Measurements from ENCODE around the gene EMB. TPM values are rescaled to one million over a fixed set of nuclear protein-coding genes. Genes with fewer than 3 reads are reported as not detected.
"Not testable (repeated sequence)": the region's sequence is repeated elsewhere in the genome, so short reads cannot be mapped to it uniquely, and the experiment has no call there.

EMB gene
- total and polyA plus RNA-seq, 2 experiments from 2014 or later = 0.22 TPM; not detected in 1

DNA sequence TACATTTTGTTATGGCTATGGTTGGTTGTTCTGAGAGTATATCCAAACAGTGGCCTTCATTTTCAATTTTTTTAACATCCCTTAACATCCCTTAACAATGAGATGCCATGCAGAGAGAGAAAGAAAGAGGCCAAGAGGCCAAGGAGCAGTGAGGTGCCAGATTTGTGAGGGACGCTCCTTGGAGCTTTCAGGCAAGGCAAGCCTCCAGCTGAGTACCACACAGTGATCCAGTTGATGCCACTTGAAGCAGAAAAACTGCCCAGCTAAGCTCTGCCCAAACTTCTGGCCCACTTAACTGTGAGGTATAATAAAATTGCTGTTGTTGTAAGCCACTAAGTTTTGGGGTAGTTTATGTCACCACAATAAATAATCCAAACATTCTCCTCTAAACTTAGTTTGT, 22.6 kb upstream of the EMB start:
- no peaks in the 10 kb centered on the region for H3K27me3 ChIP-seq (replicated peaks; ENCODE audit: insufficient read depth)
- no peak overlapping the region for H3K4me2 ChIP-seq (ENCODE audit: unreplicated experiment)
- H3K79me2 ChIP-seq (ENCODE audit: insufficient read depth) = no peaks in the 10 kb centered on the region
- no peaks in the 10 kb centered on the region for H3F3A ChIP-seq (ENCODE audit: insufficient read depth)
- no peak overlapping the region for H3K27ac ChIP-seq
- H3K9ac ChIP-seq = no peak overlapping the region
- H3K4me3 ChIP-seq = no peak overlapping the region
- TF ChIP-seq EZH2phosphoT487 (IDR thresholded peaks at IDR 0.05; ENCODE audit: insufficient read depth, low read depth) = no peak
- TF ChIP-seq EZH2 (IDR thresholded peaks at IDR 0.05; ENCODE audit: insufficient read depth, poor library complexity, severe bottlenecking) = no peak
- no peaks in the 10 kb centered on the region for H3K36me3 ChIP-seq (ENCODE audit: low read depth)
- in situ Hi-C loops (cut with MboI) = no loop called here
- H4K20me1 ChIP-seq (ENCODE audit: insufficient read depth) = no peaks in the 10 kb centered on the region
- H3K4me1 ChIP-seq (ENCODE audit: insufficient read depth) = no peaks in the 10 kb centered on the region
- H3K9me3 ChIP-seq (ENCODE audit: low read depth) = no peaks in the 10 kb centered on the region
- 9 to 47% methylated on average over 1 of the region's 1 CpG for WGBS, 2 experiments (ENCODE audit: low coverage in 1 of 2, low lambda C conversion rate in 2 of 2, missing lambda C conversion rate in 2 of 2)
- H3K9me2 ChIP-seq (ENCODE audit: insufficient read depth) = no peaks in the 10 kb centered on the region
- DNase-seq = no peak
- no peak overlapping the region for H2AFZ ChIP-seq

DNA sequence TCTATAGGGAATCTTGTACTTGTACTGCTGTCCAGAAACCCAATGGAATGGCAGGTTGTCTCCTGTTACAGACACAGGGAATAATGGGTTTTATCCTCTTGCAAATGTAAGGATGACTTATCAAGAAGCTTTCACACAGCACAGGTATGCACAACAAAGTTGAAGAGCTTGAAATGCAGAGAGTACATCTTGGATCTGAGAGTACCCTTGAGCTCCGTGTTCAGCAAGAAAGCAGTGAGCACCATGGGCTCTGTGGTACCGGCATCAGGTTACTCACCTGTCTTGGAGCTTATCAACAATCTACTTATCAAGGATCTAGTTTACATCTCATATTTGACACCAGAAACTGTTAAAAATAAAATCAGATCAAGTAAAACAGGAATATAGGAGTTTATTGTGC, 22.0 kb upstream of the EMB start:
- H3F3A ChIP-seq (ENCODE audit: insufficient read depth) = no peaks in the 10 kb centered on the region
- no peak overlapping the region for H3K27ac ChIP-seq
- no peaks in the 10 kb centered on the region for H3K9me3 ChIP-seq (ENCODE audit: low read depth)
- H3K27me3 ChIP-seq (replicated peaks; ENCODE audit: insufficient read depth) = no peaks in the 10 kb centered on the region
- no peaks in the 10 kb centered on the region for H3K79me2 ChIP-seq (ENCODE audit: insufficient read depth)
- H3K4me1 ChIP-seq (ENCODE audit: insufficient read depth) = no peaks in the 10 kb centered on the region
- no peak for DNase-seq
- no peak overlapping the region for H3K9ac ChIP-seq
- 42 to 44% methylated on average over 2 of the region's 2 CpGs for WGBS, 2 experiments (ENCODE audit: low coverage in 1 of 2, low lambda C conversion rate in 2 of 2, missing lambda C conversion rate in 2 of 2)
- H4K20me1 ChIP-seq (ENCODE audit: insufficient read depth) = no peaks in the 10 kb centered on the region
- no peak overlapping the region for H3K4me3 ChIP-seq
- H3K4me2 ChIP-seq (ENCODE audit: unreplicated experiment) = no peak overlapping the region
- no peaks in the 10 kb centered on the region for H3K9me2 ChIP-seq (ENCODE audit: insufficient read depth)
- TF ChIP-seq EZH2 (IDR thresholded peaks at IDR 0.05; ENCODE audit: insufficient read depth, poor library complexity, severe bottlenecking) (no peak), EZH2phosphoT487 (IDR thresholded peaks at IDR 0.05; ENCODE audit: insufficient read depth, low read depth) (no peak)
- no peak overlapping the region for H2AFZ ChIP-seq
- H3K36me3 ChIP-seq (ENCODE audit: low read depth) = no peaks in the 10 kb centered on the region
- in situ Hi-C loops (cut with MboI) = no loop called here

GRCh38 chr5:50462579-50462978, 21.5 kb upstream of the EMB start:
- DNase-seq; H3K27me3 ChIP-seq (replicated peaks; ENCODE audit: insufficient read depth); H3K27ac ChIP-seq; H3K9me2 ChIP-seq (ENCODE audit: insufficient read depth); H3K4me3 ChIP-seq; H4K20me1 ChIP-seq (ENCODE audit: insufficient read depth); H3F3A ChIP-seq (ENCODE audit: insufficient read depth); in situ Hi-C loops (cut with MboI); H3K36me3 ChIP-seq (ENCODE audit: low read depth); H3K79me2 ChIP-seq (ENCODE audit: insufficient read depth); H3K9ac ChIP-seq; H3K4me1 ChIP-seq (ENCODE audit: insufficient read depth); H3K4me2 ChIP-seq (ENCODE audit: unreplicated experiment); H2AFZ ChIP-seq; H3K9me3 ChIP-seq (ENCODE audit: low read depth): not testable (repeated sequence)
- WGBS, 2 experiments (ENCODE audit: low coverage in 1 of 2, low lambda C conversion rate in 2 of 2, missing lambda C conversion rate in 2 of 2) = 0 to 11% methylated on average over 1 of the region's 1 CpG

DNA sequence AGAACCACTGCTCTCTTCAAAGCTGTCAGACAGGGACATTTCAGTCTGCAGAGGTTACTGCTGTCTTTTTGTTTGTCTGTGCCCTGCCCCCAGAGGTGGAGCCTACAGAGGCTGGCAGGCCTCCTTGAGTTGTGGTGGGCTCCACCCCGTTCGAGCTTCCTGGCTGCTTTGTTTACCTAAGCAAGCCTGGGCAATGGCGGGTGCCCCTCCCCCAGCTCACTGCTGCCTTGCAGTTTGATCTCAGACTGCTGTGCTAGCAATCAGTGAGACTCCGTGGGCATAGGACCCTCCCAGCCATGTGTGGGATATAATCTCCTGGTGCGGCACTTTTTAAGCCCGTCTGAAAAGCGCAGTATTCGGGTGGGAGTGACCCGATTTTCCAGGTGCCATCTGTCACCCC, 17.3 kb upstream of the EMB start:
- H3K27ac ChIP-seq; H3K79me2 ChIP-seq (ENCODE audit: insufficient read depth); H3K4me3 ChIP-seq; DNase-seq; H3K4me2 ChIP-seq (ENCODE audit: unreplicated experiment); H3K9ac ChIP-seq; in situ Hi-C loops (cut with MboI); H3K4me1 ChIP-seq (ENCODE audit: insufficient read depth); H4K20me1 ChIP-seq (ENCODE audit: insufficient read depth); H3K9me3 ChIP-seq (ENCODE audit: low read depth); H3K27me3 ChIP-seq (replicated peaks; ENCODE audit: insufficient read depth); H3K36me3 ChIP-seq (ENCODE audit: low read depth); H2AFZ ChIP-seq; H3K9me2 ChIP-seq (ENCODE audit: insufficient read depth); H3F3A ChIP-seq (ENCODE audit: insufficient read depth): not testable (repeated sequence)
- WGBS, 2 experiments (ENCODE audit: low coverage in 1 of 2, low lambda C conversion rate in 2 of 2, missing lambda C conversion rate in 2 of 2) = 49 to 50% methylated on average over 9 of the region's 9 CpGs

- H2AFZ ChIP-seq; H3K27ac ChIP-seq; H3K4me2 ChIP-seq (ENCODE audit: unreplicated experiment); H4K20me1 ChIP-seq (ENCODE audit: insufficient read depth); H3K9me3 ChIP-seq (ENCODE audit: low read depth); H3K4me1 ChIP-seq (ENCODE audit: insufficient read depth); H3K9me2 ChIP-seq (ENCODE audit: insufficient read depth); H3K4me3 ChIP-seq; H3K36me3 ChIP-seq (ENCODE audit: low read depth); H3F3A ChIP-seq (ENCODE audit: insufficient read depth); H3K27me3 ChIP-seq (replicated peaks; ENCODE audit: insufficient read depth); H3K79me2 ChIP-seq (ENCODE audit: insufficient read depth); H3K9ac ChIP-seq; in situ Hi-C loops (cut with MboI); DNase-seq: not testable (repeated sequence)
- 0 to 3% methylated on average over 3 of the region's 3 CpGs for WGBS, 2 experiments (ENCODE audit: low coverage in 1 of 2, low lambda C conversion rate in 2 of 2, missing lambda C conversion rate in 2 of 2)
Observed at GRCh38 chr5:50449241-50449640, 8.2 kb upstream of the EMB start.
